Superior temporal gyrus (tissue), 1 donor: ENCODE measurements around the gene GABRB2.

ENCODE experiments used
- DNase-seq: peaks from one replicate; pipeline ENCODE4 v3.0.0-alpha.2; 2016; ENCODE audit errors: extremely low spot score

The GABRB2 gene

GRCh38 chr5:161387121-161387520 lies 159.4 kb downstream of the GABRB2 start:
- DNase-seq, result no peak

GRCh38 chr5:161385027-161385426 lies 161.5 kb downstream of the GABRB2 start:
- DNase-seq, result no peak

- DNase-seq, result no peak
Observed at GRCh38 chr5:161382685-161383084, 163.8 kb downstream of the GABRB2 start.

GRCh38 chr5:161380486-161380885 lies 166.0 kb downstream of the GABRB2 start:
- DNase-seq, result no peak

GRCh38 chr5:161378701-161379100 lies 167.8 kb downstream of the GABRB2 start:
- no peak for DNase-seq

GRCh38 chr5:161376034-161376433 lies 170.5 kb downstream of the GABRB2 start:
- DNase-seq, result no peak

GRCh38 chr5:161373345-161373707 lies 173.2 kb downstream of the GABRB2 start:
- DNase-seq, result no peak

- peak; percentile 70 for DNase-seq
Observed at GRCh38 chr5:161372682-161373344, 173.7 kb downstream of the GABRB2 start.

- DNase-seq, result no peak
Observed at GRCh38 chr5:161369022-161369421, 177.5 kb downstream of the GABRB2 start.

GRCh38 chr5:161358446-161358845 lies 188.1 kb downstream of the GABRB2 start:
- no peak for DNase-seq

GRCh38 chr5:161344234-161344633 lies 202.3 kb downstream of the GABRB2 start:
- DNase-seq, result no peak

GRCh38 chr5:161342886-161343285 lies 203.6 kb downstream of the GABRB2 start:
- no peak for DNase-seq

- no peak for DNase-seq
Observed at GRCh38 chr5:161340012-161340411, 206.5 kb downstream of the GABRB2 start.

- no peak for DNase-seq
Observed at GRCh38 chr5:161333194-161333880, 213.2 kb downstream of the GABRB2 start.

- no peak for DNase-seq
Observed at GRCh38 chr5:161332343-161332742, 214.2 kb downstream of the GABRB2 start.

GRCh38 chr5:161314033-161314432 lies 232.5 kb downstream of the GABRB2 start:
- no peak for DNase-seq

- no peak for DNase-seq
Observed at GRCh38 chr5:161312882-161313281, 233.6 kb downstream of the GABRB2 start.

GRCh38 chr5:161311965-161312364 lies 234.6 kb downstream of the GABRB2 start:
- DNase-seq, result no peak

- DNase-seq, result peak; percentile 55
Observed at GRCh38 chr5:161311146-161311708, 235.3 kb downstream of the GABRB2 start.

- no peak for DNase-seq
Observed at GRCh38 chr5:161306351-161306995, 240.1 kb downstream of the GABRB2 start.

- DNase-seq, result no peak
Observed at GRCh38 chr5:161305601-161306000, 240.9 kb downstream of the GABRB2 start.

- DNase-seq, result no peak
Observed at GRCh38 chr5:161302559-161302958, 244.0 kb downstream of the GABRB2 start.

- no peak for DNase-seq
Observed at GRCh38 chr5:161301586-161301985, 244.9 kb downstream of the GABRB2 start.
